ENCODE data around the gene CD40.

GRCh38 chr20:46083531-46084061 lies 34.5 kb upstream of the CD40 start:
- TF ChIP-seq CTCF (IDR thresholded peaks at IDR 0.05) (no peak), POLR2A (IDR thresholded peaks at IDR 0.05) (no peak)
